Skeletal muscle tissue (tissue), 4 donors: Measurements from ENCODE around the gene ZNF366. TPM values are rescaled to one million over a fixed set of nuclear protein-coding genes. Genes with fewer than 3 reads are reported as not detected.

Experiments used
- H3K27ac ChIP-seq: one replicate; pipeline ENCODE4 v1.7.0; 2013; ENCODE audit warnings: mild to moderate bottlenecking, low read depth, low read length, inconsistent platforms
- H3K27me3 ChIP-seq, 3 donors: one replicate each; pipeline ENCODE4 v1.7.0; 2013; ENCODE audit warnings: low read length in 3 of 3; ENCODE audit not compliant: control insufficient read depth in 3 of 3, insufficient read depth in 3 of 3
- H3K36me3 ChIP-seq, 3 donors: one replicate each; pipeline ENCODE4 v1.7.0; 2013; ENCODE audit warnings: low read length in 3 of 3; ENCODE audit not compliant: control insufficient read depth in 3 of 3, insufficient read depth in 3 of 3
- H3K4me1 ChIP-seq, 3 donors: one replicate each; pipeline ENCODE4 v1.7.0; 2013; ENCODE audit warnings: low read length in 3 of 3, mild to moderate bottlenecking in 3 of 3; ENCODE audit not compliant: control insufficient read depth in 3 of 3, insufficient read depth in 3 of 3
- H3K4me3 ChIP-seq, 3 donors: one replicate each; pipeline ENCODE4 v1.7.0; 2013; ENCODE audit warnings: low read length in 3 of 3
- H3K9ac ChIP-seq, 3 donors: one replicate each; pipeline ENCODE4 v1.7.0; 2013; ENCODE audit warnings: low read length in 3 of 3, mild to moderate bottlenecking in 3 of 3, moderate library complexity in 2 of 3, low read depth in 1 of 3
- H3K9me3 ChIP-seq, 3 donors: one replicate each; pipeline ENCODE4 v1.7.0; 2013; ENCODE audit warnings: low read length in 3 of 3; ENCODE audit not compliant: control insufficient read depth in 3 of 3
- total RNA-seq: library from RNA; depleted of rRNA; stranded (reverse); fragments of >200 nt; gene quantifications from one replicate; pipeline ENCODE4 v1.2.3, GENCODE V29; 2014
- donor health status: Osteomylitis.

The ZNF366 gene
- total RNA-seq, 1 donor from 2014 or later: 1.6 TPM

- Histone ChIP-seq H3K4me1 (no peaks in the 10 kb centered on the region), H3K9me3 (no peaks in the 10 kb centered on the region), H3K4me3 (no peak overlapping the region), H3K27ac (no peak overlapping the region), H3K27me3 (no peaks in the 10 kb centered on the region), H3K36me3 (no peaks in the 10 kb centered on the region), H3K9ac (no peak overlapping the region)
Observed at GRCh38 chr5:72523960-72524582, 16.9 kb upstream of the ZNF366 start.

GRCh38 chr5:72522607-72523006, 15.4 kb upstream of the ZNF366 start:
- Histone ChIP-seq H3K4me1 (peaks cover 6 to 11% (median 10%) of the 10 kb centered on the region in 3 donors), H3K27ac (no peak overlapping the region), H3K4me3 (no peak overlapping the region), H3K27me3 (no peaks in the 10 kb centered on the region), H3K36me3 (no peaks in the 10 kb centered on the region), H3K9ac (no peak overlapping the region), H3K9me3 (no peaks in the 10 kb centered on the region)

GRCh38 chr5:72519111-72519510, 11.9 kb upstream of the ZNF366 start:
- Histone ChIP-seq H3K36me3 (no peaks in the 10 kb centered on the region), H3K27ac (peak overlapping the region; percentile 57), H3K4me3 (no peak overlapping the region), H3K9me3 (no peaks in the 10 kb centered on the region), H3K9ac (no peak overlapping the region), H3K27me3 (no peaks in the 10 kb centered on the region), H3K4me1 (peaks cover 11 to 15% (median 14%) of the 10 kb centered on the region in 3 donors)

GRCh38 chr5:72518001-72518683, 10.9 kb upstream of the ZNF366 start:
- no peak overlapping the region for H3K4me3 ChIP-seq
- peaks cover 11 to 15% (median 14%) of the 10 kb centered on the region in 3 donors for H3K4me1 ChIP-seq
- H3K27ac ChIP-seq: peak overlapping the region; percentile 57
- no peaks in the 10 kb centered on the region for H3K27me3 ChIP-seq
- no peaks in the 10 kb centered on the region for H3K9me3 ChIP-seq
- H3K9ac ChIP-seq: peak overlapping the region in 1 of 3 donors; percentile 45
- H3K36me3 ChIP-seq: no peaks in the 10 kb centered on the region

- Histone ChIP-seq H3K4me1 (peaks cover 11 to 15% (median 14%) of the 10 kb centered on the region in 3 donors), H3K27ac (peak overlapping the region; percentile 57), H3K9me3 (no peaks in the 10 kb centered on the region), H3K9ac (no peak overlapping the region), H3K27me3 (no peaks in the 10 kb centered on the region), H3K4me3 (no peak overlapping the region), H3K36me3 (no peaks in the 10 kb centered on the region)
Observed at GRCh38 chr5:72516916-72517315, 9.7 kb upstream of the ZNF366 start.

GRCh38 chr5:72515211-72515610, 8.0 kb upstream of the ZNF366 start:
- Histone ChIP-seq H3K27ac (no peak overlapping the region), H3K9ac (no peak overlapping the region), H3K4me1 (peaks cover 23 to 30% (median 28%) of the 10 kb centered on the region in 3 donors), H3K27me3 (no peaks in the 10 kb centered on the region), H3K9me3 (no peaks in the 10 kb centered on the region), H3K36me3 (no peaks in the 10 kb centered on the region), H3K4me3 (no peak overlapping the region)

GRCh38 chr5:72512593-72512860, 5.3 kb upstream of the ZNF366 start:
- Histone ChIP-seq H3K4me3 (no peak overlapping the region), H3K9ac (no peak overlapping the region), H3K36me3 (no peaks in the 10 kb centered on the region), H3K4me1 (peaks cover 34 to 47% (median 42%) of the 10 kb centered on the region in 3 donors), H3K27ac (no peak overlapping the region), H3K9me3 (no peaks in the 10 kb centered on the region), H3K27me3 (no peaks in the 10 kb centered on the region)

- Histone ChIP-seq H3K4me1 (peaks cover 38 to 52% (median 47%) of the 10 kb centered on the region in 3 donors), H3K36me3 (no peaks in the 10 kb centered on the region), H3K9me3 (no peaks in the 10 kb centered on the region), H3K4me3 (no peak overlapping the region), H3K27me3 (no peaks in the 10 kb centered on the region), H3K9ac (no peak overlapping the region), H3K27ac (no peak overlapping the region)
Observed at GRCh38 chr5:72511774-72512592, 4.8 kb upstream of the ZNF366 start.

GRCh38 chr5:72511366-72511765, 4.2 kb upstream of the ZNF366 start:
- H3K36me3 ChIP-seq: no peaks in the 10 kb centered on the region
- H3K27me3 ChIP-seq: no peaks in the 10 kb centered on the region
- H3K4me1 ChIP-seq: peaks cover 44 to 58% (median 52%) of the 10 kb centered on the region in 3 donors
- peak overlapping the region in 1 of 3 donors; percentile 25 for H3K9ac ChIP-seq
- no peak overlapping the region for H3K4me3 ChIP-seq
- no peaks in the 10 kb centered on the region for H3K9me3 ChIP-seq
- peak overlapping the region; percentile 83 for H3K27ac ChIP-seq
